ENCODE data around the gene STRADA.

STRADA gene

GRCh38 chr17:63685041-63685440, 56.6 kb downstream of the STRADA start:
- no peak for DNase-seq (ENCODE audit: low read depth in 2 of 2)

GRCh38 chr17:63682981-63683380, 58.6 kb downstream of the STRADA start:
- DNase-seq (ENCODE audit: low read depth in 2 of 2), result no peak

- no peak for DNase-seq (ENCODE audit: low read depth in 2 of 2)
Observed at GRCh38 chr17:63682441-63682840, 59.2 kb downstream of the STRADA start.

GRCh38 chr17:63681530-63681929, 60.1 kb downstream of the STRADA start:
- DNase-seq (ENCODE audit: low read depth in 2 of 2), result no peak

- DNase-seq (ENCODE audit: low read depth in 2 of 2), result no peak
Observed at GRCh38 chr17:63680700-63681099, 60.9 kb downstream of the STRADA start.

GRCh38 chr17:63679214-63679613, 62.4 kb downstream of the STRADA start:
- DNase-seq (ENCODE audit: low read depth in 2 of 2), result no peak

- no peak for DNase-seq (ENCODE audit: low read depth in 2 of 2)
Observed at GRCh38 chr17:63676584-63676983, 65.0 kb downstream of the STRADA start.

GRCh38 chr17:63675607-63676546, 65.7 kb downstream of the STRADA start:
- no peak for DNase-seq (ENCODE audit: low read depth in 2 of 2)

- no peak for DNase-seq (ENCODE audit: low read depth in 2 of 2)
Observed at GRCh38 chr17:63675231-63675606, 66.4 kb downstream of the STRADA start.

GRCh38 chr17:63672856-63673255, 68.7 kb downstream of the STRADA start:
- DNase-seq (ENCODE audit: low read depth in 2 of 2), result no peak

GRCh38 chr17:63665527-63666214, 75.9 kb downstream of the STRADA start:
- no peak for DNase-seq (ENCODE audit: low read depth in 2 of 2)

GRCh38 chr17:63659850-63660249, 81.7 kb downstream of the STRADA start:
- no peak for DNase-seq (ENCODE audit: low read depth in 2 of 2)

- no peak for DNase-seq (ENCODE audit: low read depth in 2 of 2)
Observed at GRCh38 chr17:63658366-63658765, 83.2 kb downstream of the STRADA start.

- DNase-seq (ENCODE audit: low read depth in 2 of 2), result no peak
Observed at GRCh38 chr17:63657786-63658185, 83.8 kb downstream of the STRADA start.

GRCh38 chr17:63653050-63653449, 88.5 kb downstream of the STRADA start:
- DNase-seq (ENCODE audit: low read depth in 2 of 2), result no peak
